ACC112 (cell line): Measurements from ENCODE around the gene SKA2.
"Not testable (repeated sequence)": the region's sequence is repeated elsewhere in the genome, so short reads cannot be mapped to it uniquely, and the experiment has no call there.

ENCODE experiments used
- H2AFZ ChIP-seq: fragments of 200-600 bp; sonication (generic); one replicate; pipeline ENCODE4 v1.6.0; 2017; ENCODE audit warnings: antibody characterized with exemption, low read length; ENCODE audit not compliant: unreplicated experiment
- H3K27ac ChIP-seq: fragments of 200-600 bp; sonication (generic); 2 replicates; pipeline ENCODE4 v1.5.1; 2014; ENCODE audit warnings: low read depth, mild to moderate bottlenecking, antibody characterized with exemption, low read length, moderate library complexity
- H3K27me3 ChIP-seq: fragments of 200-600 bp; sonication (generic); 2 replicates; pipeline ENCODE4 v1.6.1; 2014; ENCODE audit warnings: mild to moderate bottlenecking, antibody characterized with exemption, low read length, moderate library complexity, mixed read lengths; ENCODE audit not compliant: insufficient read depth
- H3K36me3 ChIP-seq: fragments of 200-600 bp; sonication (generic); 2 replicates; pipeline ENCODE4 v1.6.1; 2016; ENCODE audit warnings: mild to moderate bottlenecking, antibody characterized with exemption, low read length, moderate library complexity, mixed read lengths; ENCODE audit not compliant: insufficient read depth
- H3K4me1 ChIP-seq: fragments of 200-600 bp; sonication (generic); one replicate; pipeline ENCODE4 v1.6.1; 2016; ENCODE audit warnings: low read length, mixed read lengths; ENCODE audit not compliant: insufficient read depth, unreplicated experiment, control insufficient read depth
- H3K4me3 ChIP-seq: fragments of 200-600 bp; sonication (generic); 2 replicates; pipeline ENCODE4 v1.5.1; 2014; ENCODE audit warnings: mild to moderate bottlenecking, low read depth, low read length
- H3K79me2 ChIP-seq: fragments of 200-600 bp; sonication (generic); one replicate; pipeline ENCODE4 v1.6.0; 2016; ENCODE audit warnings: low read length; ENCODE audit not compliant: control insufficient read depth, unreplicated experiment, insufficient read depth

The SKA2 gene, protein sequence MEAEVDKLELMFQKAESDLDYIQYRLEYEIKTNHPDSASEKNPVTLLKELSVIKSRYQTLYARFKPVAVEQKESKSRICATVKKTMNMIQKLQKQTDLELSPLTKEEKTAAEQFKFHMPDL

DNA sequence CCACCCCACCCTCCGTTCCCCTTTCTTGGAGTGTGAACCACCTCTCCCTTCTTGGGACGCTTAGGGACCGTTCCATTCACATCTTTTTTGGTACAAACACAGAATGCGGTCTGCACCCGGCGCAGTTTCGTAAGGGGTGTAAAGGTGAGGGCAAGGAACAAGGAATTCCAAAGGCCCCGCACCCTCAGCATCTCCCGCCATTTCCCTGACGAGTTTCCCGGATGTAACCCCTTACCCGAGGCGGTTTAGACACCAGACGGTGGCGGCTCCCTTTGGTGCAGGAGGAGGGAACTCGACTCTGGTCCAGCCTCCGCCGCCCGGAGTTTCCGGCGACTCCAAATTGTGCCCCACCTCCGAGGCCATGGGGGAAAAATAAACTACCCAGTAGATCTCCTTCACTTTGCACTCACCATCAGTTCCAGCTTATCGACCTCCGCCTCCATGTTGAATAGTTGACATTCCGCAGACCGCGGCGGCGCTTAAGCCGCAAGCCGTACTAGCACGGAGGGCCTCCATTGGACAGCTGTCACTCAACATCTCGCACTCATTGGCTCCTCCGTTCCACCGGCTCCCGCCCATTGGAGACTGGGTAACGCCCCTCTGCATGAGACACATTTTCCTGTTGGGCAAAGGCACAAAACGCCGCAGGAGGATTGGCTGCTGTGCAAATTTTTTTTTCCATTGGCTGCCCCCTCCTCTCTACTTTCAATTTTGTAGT lies at the start of gene SKA2:
TSS of gene SKA2 (minus strand) at position 466 of the 718 bp plus-strand sequence. CDS start at position 443, 23 bp downstream.
- H2AFZ ChIP-seq = peak within 1 kb of the TSS; percentile 74
- H3K27me3 ChIP-seq = no peaks in the 10 kb centered on the region
- no peaks in the 10 kb centered on the region for H3K36me3 ChIP-seq
- H3K27ac ChIP-seq = peak within 1 kb of the TSS; percentile 88
- peaks cover 88% of the 10 kb centered on the region for H3K79me2 ChIP-seq
- peaks cover 49% of the 10 kb centered on the region for H3K4me1 ChIP-seq
- peak within 1 kb of the TSS; percentile 85 for H3K4me3 ChIP-seq

DNA sequence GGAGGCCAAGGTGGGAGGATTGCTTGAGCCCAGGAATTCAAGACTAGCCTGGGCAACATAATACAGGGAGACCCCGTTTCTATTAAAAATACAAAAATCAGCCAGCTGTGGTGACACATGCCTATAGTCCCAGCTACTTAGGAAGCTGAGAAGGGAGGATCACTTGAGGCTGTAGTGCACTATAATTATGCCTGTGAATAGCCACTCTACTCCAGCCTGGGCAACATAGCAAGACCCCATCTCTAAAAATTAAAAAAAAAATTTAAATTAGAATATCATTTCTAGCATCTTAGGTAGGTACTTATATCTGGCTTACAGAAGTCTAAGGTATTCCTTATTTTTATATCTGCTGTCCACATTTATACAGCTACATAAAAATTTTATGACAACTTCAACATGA lies 47.3 kb upstream of the SKA2 start:
- Histone ChIP-seq H2AFZ (no peak overlapping the region), H3K27ac (no peak overlapping the region), H3K4me1 (no peaks in the 10 kb centered on the region), H3K27me3 (no peaks in the 10 kb centered on the region), H3K79me2 (no peaks in the 10 kb centered on the region), H3K36me3 (peaks cover 3% of the 10 kb centered on the region), H3K4me3 (no peak overlapping the region)

DNA sequence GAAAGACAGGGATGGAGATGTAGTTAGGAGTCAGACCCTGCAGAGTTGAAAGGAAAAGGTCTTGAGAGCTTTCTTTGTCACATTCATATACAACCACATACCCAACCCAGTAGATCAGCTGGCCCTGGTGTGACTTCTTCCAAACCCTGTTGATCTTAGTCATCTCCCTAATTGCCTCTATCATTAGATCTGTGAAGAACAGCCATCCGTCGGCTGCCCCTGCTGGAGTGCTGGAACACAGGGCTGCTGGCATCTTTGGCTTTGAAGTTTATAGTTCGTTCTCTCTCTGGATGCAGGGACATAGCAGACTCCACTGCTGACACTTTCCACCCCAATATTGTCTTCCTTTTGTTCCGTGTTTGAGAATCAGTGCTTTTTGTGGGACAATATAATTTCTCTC lies 44.4 kb upstream of the SKA2 start:
- Histone ChIP-seq H3K27me3 (no peaks in the 10 kb centered on the region), H3K36me3 (peaks cover 13% of the 10 kb centered on the region)

DNA sequence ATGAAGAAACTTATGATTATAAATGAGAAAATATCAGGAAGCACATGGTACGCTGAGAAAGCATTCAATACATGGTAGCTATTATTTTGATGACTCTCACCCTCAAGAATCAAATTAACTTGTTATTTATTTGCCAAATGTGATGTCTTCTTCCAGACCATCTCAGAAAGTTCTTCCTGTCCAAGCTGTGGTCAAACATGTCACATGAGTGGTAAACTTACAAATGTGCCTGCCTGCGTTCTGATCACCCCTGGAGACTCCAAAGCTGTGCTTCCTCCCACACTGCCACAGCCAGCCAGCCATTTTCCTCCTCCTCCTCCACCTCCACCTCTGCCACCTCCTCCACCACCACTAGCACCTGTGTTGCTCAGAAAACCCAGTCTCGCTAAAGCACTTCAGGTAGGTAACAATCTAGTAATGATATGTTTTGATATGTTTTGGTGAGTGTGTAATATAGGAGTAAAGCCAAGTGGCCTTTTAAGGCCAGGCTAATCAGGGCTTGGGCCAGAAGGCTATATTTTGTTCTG lies 38.4 kb upstream of the SKA2 start:
- no peak overlapping the region for H2AFZ ChIP-seq
- H3K4me1 ChIP-seq = no peaks in the 10 kb centered on the region
- H3K4me3 ChIP-seq = no peak overlapping the region
- no peaks in the 10 kb centered on the region for H3K27me3 ChIP-seq
- no peaks in the 10 kb centered on the region for H3K79me2 ChIP-seq
- H3K36me3 ChIP-seq = peaks cover 22% of the 10 kb centered on the region
- no peak overlapping the region for H3K27ac ChIP-seq

More for the DNA sequence above, 44.4 kb upstream of the SKA2 start:
- Histone ChIP-seq H2AFZ (no peak overlapping the region), H3K4me1 (no peaks in the 10 kb centered on the region), H3K27ac (no peak overlapping the region), H3K79me2 (no peaks in the 10 kb centered on the region), H3K4me3 (no peak overlapping the region)

DNA sequence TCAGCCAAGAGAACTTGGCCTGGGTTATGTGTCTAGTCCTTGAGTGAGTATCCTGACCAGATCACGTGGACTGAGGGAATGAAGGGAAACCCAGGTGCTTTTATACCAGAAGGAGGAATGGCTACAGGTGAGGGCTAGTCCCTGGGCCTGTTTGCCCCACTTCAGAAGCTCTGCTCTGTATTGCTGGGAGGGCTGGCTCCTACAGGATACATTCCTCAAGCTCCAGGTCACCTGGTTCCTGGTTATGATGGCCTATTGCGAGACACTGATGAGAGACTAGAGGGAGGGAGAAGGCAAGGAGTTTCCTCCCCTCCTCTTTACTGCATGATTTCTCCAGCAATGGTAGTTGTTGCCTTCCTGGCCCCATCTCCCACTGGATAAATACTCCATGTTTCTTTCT lies 35.8 kb upstream of the SKA2 start:
- Histone ChIP-seq H3K4me1 (no peaks in the 10 kb centered on the region), H3K27ac (no peak overlapping the region), H3K4me3 (no peak overlapping the region), H3K27me3 (no peaks in the 10 kb centered on the region), H3K79me2 (no peaks in the 10 kb centered on the region), H2AFZ (no peak overlapping the region), H3K36me3 (peaks cover 19% of the 10 kb centered on the region)

GRCh38 chr17:59186850-59187249 lies 31.9 kb upstream of the SKA2 start:
- H2AFZ ChIP-seq = no peak overlapping the region
- peaks cover 8% of the 10 kb centered on the region; the same call in 1 of the 2 replicates for H3K36me3 ChIP-seq
- H3K27ac ChIP-seq = no peak overlapping the region
- H3K4me3 ChIP-seq = no peak overlapping the region
- H3K4me1 ChIP-seq = no peaks in the 10 kb centered on the region
- no peaks in the 10 kb centered on the region for H3K27me3 ChIP-seq
- H3K79me2 ChIP-seq = no peaks in the 10 kb centered on the region

- no peak overlapping the region for H2AFZ ChIP-seq
- no peaks in the 10 kb centered on the region for H3K4me1 ChIP-seq
- H3K79me2 ChIP-seq = no peaks in the 10 kb centered on the region
- H3K27ac ChIP-seq = no peak overlapping the region
- H3K27me3 ChIP-seq = no peaks in the 10 kb centered on the region
- H3K4me3 ChIP-seq = no peak overlapping the region
- peaks cover 3% of the 10 kb centered on the region; the same call in 1 of the 2 replicates for H3K36me3 ChIP-seq
These were observed 31.0 kb upstream of the SKA2 start for GRCh38 chr17:59185997-59186396.

GRCh38 chr17:59181481-59181880 lies 26.5 kb upstream of the SKA2 start:
- Histone ChIP-seq H3K79me2 (peaks cover 9% of the 10 kb centered on the region), H3K36me3 (peaks cover 3% of the 10 kb centered on the region; the same call in 1 of the 2 replicates), H3K27me3 (no peaks in the 10 kb centered on the region)

GRCh38 chr17:59180626-59181025 lies 25.6 kb upstream of the SKA2 start:
- H2AFZ ChIP-seq = no peak overlapping the region
- H3K4me3 ChIP-seq = no peak overlapping the region
- H3K27me3 ChIP-seq = no peaks in the 10 kb centered on the region
- peaks cover 9% of the 10 kb centered on the region for H3K79me2 ChIP-seq
- H3K27ac ChIP-seq = no peak overlapping the region
- peaks cover 3% of the 10 kb centered on the region; the same call in 1 of the 2 replicates for H3K36me3 ChIP-seq
- H3K4me1 ChIP-seq = no peaks in the 10 kb centered on the region

More at GRCh38 chr17:59181481-59181880, 26.5 kb upstream of the SKA2 start:
- H3K4me1 ChIP-seq = no peaks in the 10 kb centered on the region
- H2AFZ ChIP-seq = no peak overlapping the region
- no peak overlapping the region for H3K27ac ChIP-seq
- no peak overlapping the region for H3K4me3 ChIP-seq

- not testable (repeated sequence) for H3K36me3 ChIP-seq, H3K27ac ChIP-seq, H2AFZ ChIP-seq, H3K27me3 ChIP-seq, H3K4me1 ChIP-seq, H3K4me3 ChIP-seq
- H3K79me2 ChIP-seq = peaks cover 12% of the 10 kb centered on the region
These were observed 24.6 kb upstream of the SKA2 start for GRCh38 chr17:59179601-59180000.
